HG03378 (cell line): ENCODE results near the gene ARPC5.

Source experiments
- ATAC-seq: cut with Tn5 transposase; IDR thresholded peaks from one replicate; pipeline ENCODE4 v1.9.1; 2021; ENCODE audit warnings: mild to moderate bottlenecking, moderate library complexity; ENCODE audit not compliant: unreplicated experiment

ARPC5 gene

DNA sequence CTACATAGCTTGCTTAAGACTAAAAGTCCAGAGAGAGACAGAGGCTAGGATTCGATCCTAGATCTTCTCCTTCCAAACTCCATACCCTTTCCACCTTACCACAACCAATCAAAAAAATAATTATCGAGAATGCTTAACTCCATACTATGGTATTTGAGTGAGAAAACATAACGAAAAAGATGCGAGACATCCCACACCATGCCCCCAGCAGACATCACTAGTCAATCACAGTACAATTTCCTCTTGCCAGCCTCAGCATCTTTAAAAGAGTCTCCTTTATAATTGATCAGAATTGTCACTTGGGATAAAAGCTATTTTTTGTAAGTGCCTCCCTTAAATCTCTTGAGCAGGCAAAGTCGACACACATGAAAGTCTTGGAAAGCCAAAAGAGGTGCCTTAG lies 46.2 kb downstream of the ARPC5 start:
- no peak for ATAC-seq

DNA sequence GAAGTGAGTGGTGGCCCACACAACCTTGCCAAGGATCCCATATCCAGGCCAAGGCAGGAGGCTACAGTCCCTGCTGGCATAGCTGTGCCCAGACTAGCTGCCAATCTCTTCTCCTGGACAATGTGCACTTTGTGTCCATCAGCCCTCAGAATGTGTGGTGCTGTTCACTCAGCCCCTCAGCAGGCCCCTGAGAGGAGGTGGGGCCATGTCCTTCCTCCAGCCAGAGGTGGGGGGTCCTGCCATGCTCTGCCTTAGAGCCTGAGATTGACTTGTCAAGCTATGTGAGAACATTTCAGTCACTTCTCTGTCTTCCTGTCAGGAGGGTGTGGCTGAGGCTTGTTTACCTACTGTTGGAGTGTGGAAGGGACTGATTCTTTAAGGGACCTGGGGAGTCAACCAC lies 46.8 kb downstream of the ARPC5 start:
- ATAC-seq: no peak

DNA sequence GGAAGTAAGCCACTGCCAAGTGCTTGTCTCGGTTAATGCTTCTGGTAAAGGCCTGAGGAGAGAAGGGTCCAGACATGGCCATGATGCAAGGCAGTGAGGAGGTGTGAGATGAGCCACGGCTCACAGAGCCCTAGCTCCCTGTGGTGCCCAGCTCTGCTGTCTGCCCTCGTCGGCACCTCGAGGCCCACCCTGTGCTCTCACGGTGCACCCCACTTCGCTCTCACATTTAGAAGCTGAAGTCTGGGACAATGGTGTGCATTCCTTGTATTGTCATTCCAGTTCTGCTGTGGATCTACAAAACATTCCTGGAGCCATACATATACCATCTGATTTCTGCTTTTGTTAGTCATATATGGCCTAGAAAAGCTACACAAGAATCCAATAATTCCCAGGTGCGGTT lies 48.7 kb downstream of the ARPC5 start:
- ATAC-seq: no peak

DNA sequence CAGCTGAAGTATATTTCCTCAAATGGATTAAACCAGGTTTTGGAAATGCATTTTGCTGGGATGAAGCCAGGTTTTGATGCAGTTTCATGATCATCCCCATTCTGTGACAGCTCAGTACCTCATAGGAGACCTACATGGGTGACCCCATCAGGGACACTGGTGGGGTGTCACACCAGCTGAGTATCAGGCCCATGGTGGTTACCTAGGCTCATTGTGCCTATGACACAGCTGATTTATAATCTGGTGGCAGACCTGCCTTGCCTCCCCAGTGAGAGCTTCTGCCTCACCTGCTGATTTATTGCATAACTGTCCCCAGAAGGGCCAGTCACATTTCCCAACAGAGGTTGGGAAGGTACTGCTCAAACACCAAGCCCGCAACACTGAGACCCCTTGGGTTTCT lies 49.1 kb downstream of the ARPC5 start:
- ATAC-seq: no peak

- no peak for ATAC-seq
Observed at GRCh38 chr1:183585038-183585437, 50.5 kb downstream of the ARPC5 start.

DNA sequence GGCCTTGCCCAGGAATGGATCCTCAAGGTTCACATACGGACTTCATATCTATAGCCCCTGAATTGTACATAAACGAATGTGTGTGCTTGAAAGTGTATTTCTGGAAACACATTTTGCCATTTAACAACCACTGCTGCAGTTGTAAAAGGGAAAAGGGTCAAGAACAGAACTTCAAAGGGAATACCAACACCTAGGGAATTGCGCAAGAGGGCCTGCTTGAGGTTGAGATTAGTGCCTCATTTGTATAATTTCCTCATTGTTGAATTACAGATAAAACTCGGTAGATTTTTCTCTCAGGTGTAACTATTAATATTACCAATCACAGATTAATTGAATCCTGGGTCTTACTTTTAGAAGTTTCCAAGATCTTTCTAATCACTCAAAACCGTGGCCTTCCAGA lies 51.4 kb downstream of the ARPC5 start:
- ATAC-seq: no peak

GRCh38 chr1:183583466-183583865 lies 52.1 kb downstream of the ARPC5 start:
- no peak for ATAC-seq

DNA sequence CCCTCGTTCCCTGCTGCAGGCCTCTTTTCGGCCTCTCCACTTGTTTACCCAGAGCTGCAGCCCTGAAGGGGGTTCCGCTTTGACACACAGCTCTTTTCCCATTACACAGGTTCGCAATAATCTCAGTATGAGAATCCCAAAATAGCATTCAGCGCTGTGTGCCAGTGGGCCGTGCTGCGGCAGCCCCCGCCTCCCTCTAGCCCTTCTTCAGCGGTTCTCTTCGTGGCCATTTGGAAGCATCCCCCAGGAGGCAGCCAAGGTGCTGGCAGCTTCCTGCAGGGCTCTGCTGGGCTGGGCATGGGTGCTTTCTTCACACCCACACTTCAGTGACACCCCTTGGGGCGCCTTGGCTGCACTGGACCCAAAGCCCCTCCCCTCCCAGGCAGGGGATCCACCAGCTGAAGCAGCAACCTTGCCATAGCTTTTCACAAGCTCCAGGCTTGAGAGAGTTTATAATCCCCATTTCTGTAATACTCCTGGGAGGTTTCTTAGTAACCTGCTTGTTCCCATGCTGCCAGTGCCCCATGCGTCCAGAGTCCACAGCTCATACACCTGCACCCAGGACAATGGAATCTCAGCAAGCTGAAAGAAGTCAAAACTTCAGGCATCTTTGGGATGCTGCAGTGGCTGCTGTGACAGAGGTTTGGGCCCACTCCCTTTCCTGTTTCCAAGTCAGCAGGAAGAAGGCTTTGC lies 53.4 kb downstream of the ARPC5 start:
- ATAC-seq: no peak

GRCh38 chr1:183580281-183580682 lies 55.3 kb downstream of the ARPC5 start:
- ATAC-seq: no peak

DNA sequence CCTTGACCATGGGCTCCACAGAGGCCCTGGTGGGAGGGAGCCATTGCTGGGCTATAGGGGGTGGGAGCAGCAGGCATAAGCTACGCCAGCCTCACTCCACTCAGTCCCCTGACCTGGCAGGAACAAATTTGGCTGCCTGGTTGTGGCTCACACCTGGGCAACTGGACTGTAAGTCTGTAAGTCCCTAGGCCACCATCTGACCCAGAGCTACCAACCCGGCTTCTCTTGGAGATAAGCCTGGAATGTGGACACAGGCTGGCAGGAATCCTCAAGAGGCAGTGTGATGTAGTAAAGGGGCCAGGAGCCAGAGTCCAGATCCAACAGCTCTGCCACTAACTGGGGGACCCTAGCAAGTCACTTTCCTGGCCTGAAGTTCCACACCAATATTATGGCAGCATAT lies 56.7 kb downstream of the ARPC5 start:
- no peak for ATAC-seq

DNA sequence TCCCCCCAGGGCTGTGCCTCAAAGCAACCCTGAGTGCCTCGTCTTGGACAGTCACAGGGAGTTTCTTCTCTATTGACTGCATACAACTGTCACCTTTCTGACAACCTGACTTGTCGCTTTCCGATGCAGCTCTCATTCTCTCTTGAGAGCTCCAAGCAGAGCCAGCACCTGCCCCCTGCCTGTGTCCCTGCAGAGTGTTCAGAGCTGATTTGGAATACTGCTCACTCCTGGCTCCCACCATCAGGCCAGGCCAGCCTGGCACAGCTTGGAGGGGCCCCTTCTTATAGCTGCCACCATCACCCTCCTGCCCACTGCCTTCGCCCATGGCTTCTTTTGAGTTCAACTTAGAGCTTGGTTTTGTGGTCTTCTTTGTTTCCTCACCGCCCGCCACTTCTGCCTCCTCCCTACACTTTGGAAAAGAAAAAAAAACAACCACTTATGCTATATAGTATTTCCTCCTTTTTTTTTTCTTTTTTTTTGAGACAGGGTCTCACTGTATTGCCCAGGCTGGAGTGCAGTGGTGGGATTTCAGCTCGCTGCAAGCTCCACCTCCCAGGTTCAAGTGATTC lies 57.6 kb downstream of the ARPC5 start:
- no peak for ATAC-seq

GRCh38 chr1:183576537-183576936 lies 59.0 kb downstream of the ARPC5 start:
- ATAC-seq: no peak

GRCh38 chr1:183575606-183576005 lies 60.0 kb downstream of the ARPC5 start:
- no peak for ATAC-seq

DNA sequence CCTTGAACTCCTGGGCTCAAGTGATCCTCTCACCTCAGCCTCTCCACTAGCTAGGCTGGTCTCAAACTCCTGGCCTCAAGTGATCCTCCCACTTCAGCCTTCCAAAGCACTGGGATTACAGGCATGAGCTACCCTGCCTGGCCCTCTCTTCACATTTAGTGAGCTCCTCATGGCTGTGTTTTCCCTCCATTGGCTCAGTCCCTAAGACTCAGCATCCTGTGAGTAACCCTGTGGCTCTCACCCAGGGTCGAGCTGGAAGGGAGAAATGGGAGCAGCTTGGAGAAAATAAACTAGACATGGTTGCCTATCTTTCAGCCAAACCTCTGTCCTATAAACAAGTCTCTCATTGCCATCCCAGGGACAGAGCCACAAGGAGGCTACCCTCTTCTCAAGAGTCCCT lies 62.9 kb downstream of the ARPC5 start:
- ATAC-seq: no peak

GRCh38 chr1:183571678-183572268 lies 63.8 kb downstream of the ARPC5 start:
- no peak for ATAC-seq
